ENCODE results near the gene DPYSL5. TPM values are rescaled to one million over a fixed set of nuclear protein-coding genes. Genes with fewer than 3 reads are reported as not detected.

The DPYSL5 gene
- total and polyA plus RNA-seq, 2 of the 8 experiments (the other 6 are each of a cell fraction or from before 2014, with no cell fraction given) = 11.9 to 16.4 TPM

GRCh38 chr2:26942543-26943295 lies 94.8 kb downstream of the DPYSL5 start (continued):
- peak; percentile 82 to 89 for TF ChIP-seq RAD21 (IDR thresholded peaks at IDR 0.05 in 1 of 2, conservative IDR thresholded peaks at IDR 0.05 in 1 of 2; ENCODE audit: low read depth in 2 of 2, low read length in 2 of 2)
- TF ChIP-seq TEAD4 (IDR thresholded peaks at IDR 0.05; ENCODE audit: low read depth, low read length) = no peak
